Prostate gland (tissue), 2 donors: ENCODE results near the gene TMEM266.
A peak's percentile ranks its signal among the peaks of the same experiment; 100 is the strongest.

Source experiments
- CTCF ChIP-seq, 4 experiments: fragments of 200-600 bp in 2 of 4; fragments of 450-650 bp in 2 of 4; sonication (generic) in 2 of 4; IDR thresholded peaks; 1 replicate in 3 of 4; 2 replicates in 1 of 4; pipeline ENCODE4 v1.5.1; 2016 to 2019; ENCODE audit warnings: antibody characterized with exemption in 4 of 4, mild to moderate bottlenecking in 2 of 4, moderate library complexity in 2 of 4
- POLR2A ChIP-seq: fragments of 450-650 bp; IDR thresholded peaks from one replicate; pipeline ENCODE4 v1.6.1; 2016; ENCODE audit warnings: antibody characterized with exemption, mild to moderate bottlenecking
- POLR2AphosphoS5 ChIP-seq: sonication (generic); formaldehyde crosslinking; IDR thresholded peaks from one replicate; pipeline ENCODE4 v1.6.1; 2017; ENCODE audit warnings: antibody characterized with exemption

- TF ChIP-seq CTCF (IDR thresholded peaks at IDR 0.05) (peak; percentile 46 to 94 (median 86)), POLR2AphosphoS5 (peak; percentile 80), POLR2A (no peak)
Observed at GRCh38 chr15:76190751-76191538, 131.2 kb downstream of the TMEM266 start.
